NCI-H460 (cell line): Measurements from ENCODE around the gene NHSL1. TPM values are rescaled to one million over a fixed set of nuclear protein-coding genes. Genes with fewer than 3 reads are reported as not detected.
"Not testable (repeated sequence)": the region's sequence is repeated elsewhere in the genome, so short reads cannot be mapped to it uniquely, and the experiment has no call there.

Experiments
- DNase-seq: peaks from one replicate; pipeline ENCODE4 v3.0.0-alpha.2; 2016; ENCODE audit warnings: low read depth; ENCODE audit errors: extremely low read depth
- total RNA-seq: library from RNA; depleted of rRNA; stranded (reverse); fragments of >200 nt; shearing (Covaris generic); gene quantifications from 2 replicates; pipeline ENCODE4 v1.2.3, GENCODE V29; 2014

The NHSL1 gene
- total RNA-seq, 1 experiment from 2014 or later, result 25.2 TPM

GRCh38 chr6:138430361-138431145 is 68.7 kb downstream of the NHSL1 start:
- DNase-seq, result no peak

- peak; percentile 74 for DNase-seq
Observed at GRCh38 chr6:138429761-138430160, 69.5 kb downstream of the NHSL1 start.

- DNase-seq, result peak; percentile 48
Observed at GRCh38 chr6:138428944-138429598, 70.2 kb downstream of the NHSL1 start.

GRCh38 chr6:138427701-138428100 is 71.6 kb downstream of the NHSL1 start:
- DNase-seq, result no peak

GRCh38 chr6:138426500-138427123 is 72.7 kb downstream of the NHSL1 start:
- no peak for DNase-seq

GRCh38 chr6:138425256-138425655 is 74.0 kb downstream of the NHSL1 start:
- not testable (repeated sequence) for DNase-seq

- no peak for DNase-seq
Observed at GRCh38 chr6:138424004-138424904, 75.0 kb downstream of the NHSL1 start.

GRCh38 chr6:138422861-138423260 is 76.4 kb downstream of the NHSL1 start:
- no peak for DNase-seq

GRCh38 chr6:138421608-138422007 is 77.7 kb downstream of the NHSL1 start:
- no peak for DNase-seq

- DNase-seq, result no peak
Observed at GRCh38 chr6:138421089-138421488, 78.2 kb downstream of the NHSL1 start.

GRCh38 chr6:138420356-138420755 is 78.9 kb downstream of the NHSL1 start:
- DNase-seq, result no peak

- DNase-seq, result no peak
Observed at GRCh38 chr6:138419766-138420165, 79.5 kb downstream of the NHSL1 start.

- DNase-seq, result no peak
Observed at GRCh38 chr6:138418118-138418742, 81.1 kb downstream of the NHSL1 start.

- DNase-seq, result no peak
Observed at GRCh38 chr6:138417493-138418117, 81.7 kb downstream of the NHSL1 start.

- no peak for DNase-seq
Observed at GRCh38 chr6:138416206-138416605, 83.1 kb downstream of the NHSL1 start.

GRCh38 chr6:138415125-138415524 is 84.2 kb downstream of the NHSL1 start:
- no peak for DNase-seq

GRCh38 chr6:138410972-138411880 is 88.1 kb downstream of the NHSL1 start:
- DNase-seq, result no peak

- DNase-seq, result no peak
Observed at GRCh38 chr6:138410048-138410735, 89.1 kb downstream of the NHSL1 start.
